Mesothelial cell of epicardium (in vitro differentiated cells): ENCODE measurements around the gene GPRIN3. TPM values are rescaled to one million over a fixed set of nuclear protein-coding genes. Genes with fewer than 3 reads are reported as not detected.

Experiments
- DNase-seq, 2 experiments: peaks; one replicate each; pipeline ENCODE4 v3.0.0; 2021; ENCODE audit warnings: low spot score in 2 of 2; ENCODE audit not compliant: unreplicated experiment in 2 of 2
- H3K27ac Mint-ChIP-seq: 2 replicates; pipeline ENCODE4 v1.8.0; 2021; ENCODE audit warnings: mixed read lengths
- H3K27me3 Mint-ChIP-seq: 2 replicates; pipeline ENCODE4 v1.8.0; 2021; ENCODE audit warnings: low read depth, mixed read lengths
- H3K36me3 Mint-ChIP-seq: 2 replicates; pipeline ENCODE4 v1.8.0; 2021; ENCODE audit warnings: mixed read lengths
- H3K4me1 Mint-ChIP-seq: 2 replicates; pipeline ENCODE4 v1.8.0; 2021; ENCODE audit warnings: mixed read lengths
- H3K4me3 Mint-ChIP-seq: 2 replicates; pipeline ENCODE4 v1.8.0; 2021; ENCODE audit warnings: mild to moderate bottlenecking, moderate library complexity, mixed read lengths
- H3K9me3 Mint-ChIP-seq: 2 replicates; pipeline ENCODE4 v1.8.0; 2021; ENCODE audit warnings: mixed read lengths
- CTCF ChIP-seq: fragments of 200-600 bp; sonication (generic); IDR thresholded peaks from one replicate; pipeline ENCODE4 v1.5.0; 2021; ENCODE audit warnings: antibody characterized with exemption; ENCODE audit not compliant: unreplicated experiment
- total RNA-seq: library from RNA; stranded (reverse); gene quantifications from 3 replicates; pipeline ENCODE4 v1.2.1, GENCODE V29; 2021

Gene GPRIN3
- total RNA-seq, 1 donor from 2014 or later: 1.5 TPM

- Mint-ChIP-seq H3K4me1 (no peaks in the 10 kb centered on the region), H3K4me3 (no peak overlapping the region), H3K27me3 (no peaks in the 10 kb centered on the region), H3K9me3 (peaks cover 6% of the 10 kb centered on the region), H3K27ac (no peak overlapping the region), H3K36me3 (no peaks in the 10 kb centered on the region)
- TF ChIP-seq CTCF: no peak
- no peak for DNase-seq
These were observed 30.2 kb downstream of the GPRIN3 start for GRCh38 chr4:89277412-89277811.

- Mint-ChIP-seq H3K36me3 (no peaks in the 10 kb centered on the region), H3K4me1 (no peaks in the 10 kb centered on the region)
These were observed 31.3 kb downstream of the GPRIN3 start for GRCh38 chr4:89276296-89276695.

GRCh38 chr4:89275587-89275986 lies 32.0 kb downstream of the GPRIN3 start:
- H3K9me3 Mint-ChIP-seq: peaks cover 6% of the 10 kb centered on the region
- TF ChIP-seq CTCF: no peak
- no peaks in the 10 kb centered on the region for H3K27me3 Mint-ChIP-seq
- H3K27ac Mint-ChIP-seq: no peak overlapping the region
- H3K36me3 Mint-ChIP-seq: no peaks in the 10 kb centered on the region
- DNase-seq: no peak
- no peak overlapping the region for H3K4me3 Mint-ChIP-seq
- no peaks in the 10 kb centered on the region for H3K4me1 Mint-ChIP-seq

More at GRCh38 chr4:89276296-89276695, 31.3 kb downstream of the GPRIN3 start:
- no peaks in the 10 kb centered on the region for H3K27me3 Mint-ChIP-seq
- H3K9me3 Mint-ChIP-seq: peaks cover 6% of the 10 kb centered on the region
- no peak overlapping the region for H3K27ac Mint-ChIP-seq
- H3K4me3 Mint-ChIP-seq: no peak overlapping the region
- DNase-seq: no peak
- no peak for TF ChIP-seq CTCF

GRCh38 chr4:89273741-89274141 lies 33.9 kb downstream of the GPRIN3 start:
- H3K4me3 Mint-ChIP-seq: no peak overlapping the region
- no peak overlapping the region for H3K27ac Mint-ChIP-seq
- peaks cover 6% of the 10 kb centered on the region for H3K9me3 Mint-ChIP-seq
- no peak for TF ChIP-seq CTCF
- no peaks in the 10 kb centered on the region for H3K4me1 Mint-ChIP-seq
- no peaks in the 10 kb centered on the region for H3K27me3 Mint-ChIP-seq
- H3K36me3 Mint-ChIP-seq: no peaks in the 10 kb centered on the region
- no peak for DNase-seq

- DNase-seq: no peak
- Mint-ChIP-seq H3K4me1 (no peaks in the 10 kb centered on the region), H3K9me3 (no peaks in the 10 kb centered on the region), H3K27ac (no peak overlapping the region), H3K4me3 (no peak overlapping the region), H3K27me3 (no peaks in the 10 kb centered on the region), H3K36me3 (no peaks in the 10 kb centered on the region)
- no peak for TF ChIP-seq CTCF
These were observed 36.8 kb downstream of the GPRIN3 start for GRCh38 chr4:89270792-89271191.

GRCh38 chr4:89269121-89269666 lies 38.4 kb downstream of the GPRIN3 start:
- Mint-ChIP-seq H3K36me3 (no peaks in the 10 kb centered on the region), H3K27ac (no peak overlapping the region), H3K4me3 (no peak overlapping the region), H3K9me3 (peaks cover 7% of the 10 kb centered on the region), H3K4me1 (no peaks in the 10 kb centered on the region), H3K27me3 (no peaks in the 10 kb centered on the region)
- no peak for DNase-seq
- TF ChIP-seq CTCF: no peak
